ENCODE data around the gene SLC29A4.

SLC29A4 gene

DNA sequence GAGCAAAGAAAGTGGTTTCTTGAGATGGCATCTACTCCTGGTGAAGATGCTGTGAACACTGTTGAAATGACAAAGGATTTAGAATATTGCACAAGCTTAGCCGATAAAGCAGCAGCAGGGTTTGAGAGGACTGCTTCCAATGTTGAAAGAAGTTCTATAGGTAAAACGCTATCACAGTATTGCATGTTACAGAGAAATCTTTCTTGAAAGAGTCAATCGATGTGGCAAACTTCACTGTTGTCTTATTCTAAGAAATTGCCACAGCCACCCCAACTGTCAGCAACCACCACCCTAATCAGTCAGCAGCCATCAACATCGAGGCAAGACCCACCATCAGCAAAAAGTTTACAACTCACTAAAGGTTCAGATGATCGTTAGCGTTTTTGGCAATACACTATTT lies 59.9 kb downstream of the SLC29A4 start:
- Mint-ChIP-seq H3K27me3 (ENCODE audit: low read depth) (no peaks in the 10 kb centered on the region), H3K4me3 (no peak overlapping the region), H3K4me1 (ENCODE audit: low read depth) (peaks cover 3% of the 10 kb centered on the region), H3K9me3 (peaks cover 31% of the 10 kb centered on the region), H3K36me3 (ENCODE audit: low read depth) (peaks cover 69% of the 10 kb centered on the region), H3K27ac (no peak overlapping the region)
- DNase-seq (ENCODE audit: low spot score): no peak

DNA sequence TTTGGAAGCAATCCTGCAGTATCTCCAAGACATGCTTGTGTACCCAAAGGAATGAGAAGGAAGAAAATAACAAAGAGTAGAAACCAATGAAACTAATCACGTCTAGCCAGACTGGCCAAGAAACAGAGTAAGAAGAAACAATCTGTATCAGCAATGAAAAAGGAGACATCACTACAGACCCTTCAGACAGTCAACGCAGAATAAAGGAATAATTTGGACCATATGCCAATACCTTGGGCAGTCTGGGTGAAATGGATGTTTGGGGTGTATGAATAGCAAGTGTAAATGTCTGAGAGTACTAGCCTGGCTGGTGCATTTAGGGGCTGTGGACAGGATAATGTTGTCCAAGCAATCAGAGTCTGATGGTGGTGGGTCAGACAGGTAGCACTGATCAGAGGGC lies 61.1 kb downstream of the SLC29A4 start:
- Mint-ChIP-seq H3K9me3 (peaks cover 25% of the 10 kb centered on the region), H3K27me3 (ENCODE audit: low read depth) (no peaks in the 10 kb centered on the region), H3K4me1 (ENCODE audit: low read depth) (peaks cover 3% of the 10 kb centered on the region), H3K27ac (no peak overlapping the region), H3K36me3 (ENCODE audit: low read depth) (peaks cover 59% of the 10 kb centered on the region), H3K4me3 (no peak overlapping the region)
- DNase-seq (ENCODE audit: low spot score): no peak

DNA sequence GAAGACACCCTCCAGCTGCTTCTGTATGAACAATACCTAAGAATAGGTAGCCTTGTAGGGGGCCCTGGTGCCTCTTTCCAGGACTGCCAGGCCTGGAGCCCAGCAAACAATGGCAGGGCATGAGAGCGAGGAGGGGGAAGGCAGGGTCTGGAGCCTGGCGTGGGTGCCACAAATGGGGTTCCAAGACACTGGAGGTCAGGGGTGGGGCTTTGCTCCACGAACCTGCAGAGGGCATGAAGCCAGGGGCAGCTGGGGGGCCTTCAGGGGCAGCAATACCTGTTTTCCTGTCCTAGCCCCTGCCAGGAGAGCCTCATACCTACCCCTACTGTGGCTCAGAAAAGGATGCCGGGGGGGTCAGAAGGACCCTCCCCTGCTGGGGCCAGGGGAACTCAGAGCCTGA lies 61.6 kb downstream of the SLC29A4 start:
- H3K27me3 Mint-ChIP-seq (ENCODE audit: low read depth): no peaks in the 10 kb centered on the region
- H3K4me3 Mint-ChIP-seq: no peak overlapping the region
- H3K36me3 Mint-ChIP-seq (ENCODE audit: low read depth): peaks cover 57% of the 10 kb centered on the region
- no peak for DNase-seq (ENCODE audit: low spot score)
- peaks cover 25% of the 10 kb centered on the region for H3K9me3 Mint-ChIP-seq
- H3K4me1 Mint-ChIP-seq (ENCODE audit: low read depth): peaks cover 3% of the 10 kb centered on the region
- no peak overlapping the region for H3K27ac Mint-ChIP-seq

DNA sequence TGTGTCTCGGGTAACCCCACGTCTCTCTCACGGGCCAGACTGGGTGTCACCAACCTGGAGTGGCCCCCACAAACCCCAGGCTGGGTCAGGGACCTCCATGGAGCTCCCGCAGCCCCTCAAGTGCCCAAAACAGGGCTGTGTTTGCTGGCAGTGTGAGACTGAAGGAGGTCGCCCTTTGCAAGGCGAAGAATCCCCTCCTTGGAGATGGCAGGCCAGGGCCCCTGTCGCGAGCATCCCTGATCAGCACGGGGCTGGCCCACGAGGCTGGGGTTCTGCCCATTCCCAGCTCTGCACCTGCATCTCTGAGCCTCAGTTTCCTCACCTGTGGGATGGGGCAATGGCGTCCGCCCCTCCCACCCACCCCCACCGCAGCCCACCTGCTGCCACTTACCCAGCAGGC lies 62.4 kb downstream of the SLC29A4 start:
- Mint-ChIP-seq H3K27ac (no peak overlapping the region), H3K9me3 (peaks cover 25% of the 10 kb centered on the region), H3K36me3 (ENCODE audit: low read depth) (peaks cover 53% of the 10 kb centered on the region), H3K27me3 (ENCODE audit: low read depth) (no peaks in the 10 kb centered on the region), H3K4me3 (no peak overlapping the region), H3K4me1 (ENCODE audit: low read depth) (no peaks in the 10 kb centered on the region)
- no peak for DNase-seq (ENCODE audit: low spot score)

DNA sequence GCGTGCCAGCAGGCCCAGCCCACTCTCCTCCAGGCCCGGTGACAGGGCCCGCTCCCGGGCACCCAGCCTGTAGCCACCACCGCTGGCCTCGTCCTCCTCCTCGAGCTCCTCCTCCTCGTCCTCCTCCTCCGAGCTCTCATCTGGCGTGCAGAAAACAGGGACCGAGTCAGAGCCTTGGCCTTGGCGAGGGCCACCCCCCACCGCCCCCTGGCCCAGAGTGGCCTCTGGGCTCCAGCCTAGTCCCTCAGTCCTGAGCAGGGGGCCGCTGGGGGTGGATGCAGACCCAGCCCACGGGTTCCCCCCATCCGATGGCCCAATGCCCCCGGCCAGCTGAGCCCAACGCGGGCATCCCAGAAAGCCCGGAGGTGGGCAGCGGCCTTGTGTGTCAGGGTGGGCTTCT lies 62.9 kb downstream of the SLC29A4 start:
- H3K9me3 Mint-ChIP-seq: peaks cover 25% of the 10 kb centered on the region
- peaks cover 50% of the 10 kb centered on the region for H3K36me3 Mint-ChIP-seq (ENCODE audit: low read depth)
- DNase-seq (ENCODE audit: low spot score): no peak

DNA sequence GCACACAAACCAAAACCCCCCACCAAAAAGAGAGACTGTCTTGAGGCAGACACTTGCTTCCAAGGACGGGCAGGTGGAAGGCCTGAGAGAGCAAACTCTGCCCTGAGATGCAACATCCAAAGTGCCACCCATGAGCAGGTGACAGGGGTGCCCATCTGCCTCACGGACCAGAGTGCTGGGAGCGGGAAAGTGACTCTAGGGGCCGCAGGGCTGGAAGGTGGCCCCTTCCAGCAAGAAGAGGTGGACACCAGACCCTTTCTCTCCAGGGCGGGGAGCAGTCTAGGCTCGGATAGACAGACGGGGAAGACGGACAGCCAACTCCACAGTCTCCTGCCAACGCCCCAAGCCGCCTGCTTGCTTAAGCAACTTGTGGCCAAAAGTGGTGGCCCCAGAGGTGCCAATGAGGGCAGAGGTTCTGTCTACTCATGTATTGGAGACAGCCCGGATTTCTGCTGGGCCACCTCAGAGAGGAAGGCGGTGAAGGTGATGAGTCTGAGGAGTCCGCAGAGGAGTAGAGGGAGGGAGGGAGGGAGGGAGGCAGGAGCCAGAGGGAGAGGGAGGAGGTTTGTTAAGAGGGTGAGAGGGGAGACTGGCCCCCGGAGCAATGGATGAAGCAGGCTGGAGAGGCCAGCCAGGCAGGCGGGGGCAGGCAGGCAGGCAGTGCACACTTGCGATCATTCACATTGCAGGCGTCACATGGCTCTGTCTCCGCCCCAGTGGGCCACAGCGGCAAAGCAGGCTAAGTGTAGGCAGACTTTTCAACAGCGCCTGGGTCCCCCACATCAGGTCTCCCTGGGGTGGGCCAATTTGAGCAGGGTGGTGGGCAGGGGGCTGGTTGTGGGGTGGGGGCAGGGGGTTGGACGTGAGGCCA lies 65.6 kb downstream of the SLC29A4 start:
- Mint-ChIP-seq H3K27ac (no peak overlapping the region), H3K4me1 (ENCODE audit: low read depth) (no peaks in the 10 kb centered on the region), H3K36me3 (ENCODE audit: low read depth) (peaks cover 40% of the 10 kb centered on the region)

More for the DNA sequence above, 62.9 kb downstream of the SLC29A4 start:
- Mint-ChIP-seq H3K4me3 (no peak overlapping the region), H3K4me1 (ENCODE audit: low read depth) (no peaks in the 10 kb centered on the region), H3K27ac (no peak overlapping the region), H3K27me3 (ENCODE audit: low read depth) (no peaks in the 10 kb centered on the region)

DNA sequence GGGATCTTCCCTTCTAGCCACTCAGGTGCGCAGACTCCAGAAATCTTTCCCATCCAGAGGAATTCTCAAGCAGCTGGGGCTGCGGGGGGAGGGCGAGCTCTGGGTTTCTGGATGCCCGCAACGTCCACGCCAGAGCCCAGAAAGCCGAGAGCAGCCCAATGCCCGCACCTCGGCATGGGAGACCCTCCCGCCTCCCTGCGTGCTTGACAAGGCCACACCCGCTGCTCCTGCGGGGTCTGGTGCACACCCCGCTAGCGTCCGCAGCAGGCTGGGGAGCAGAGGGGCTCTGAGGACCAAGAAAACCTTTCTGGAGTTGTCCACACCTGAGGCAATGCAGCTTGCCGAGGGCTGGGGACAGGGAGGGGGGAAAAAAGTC lies 66.2 kb downstream of the SLC29A4 start:
- Mint-ChIP-seq H3K4me3 (no peak overlapping the region), H3K4me1 (ENCODE audit: low read depth) (no peaks in the 10 kb centered on the region), H3K27ac (no peak overlapping the region), H3K9me3 (peaks cover 7% of the 10 kb centered on the region), H3K36me3 (ENCODE audit: low read depth) (peaks cover 34% of the 10 kb centered on the region), H3K27me3 (ENCODE audit: low read depth) (no peaks in the 10 kb centered on the region)
- no peak for DNase-seq (ENCODE audit: low spot score)

More for the DNA sequence above, 65.6 kb downstream of the SLC29A4 start:
- Mint-ChIP-seq H3K27me3 (ENCODE audit: low read depth) (no peaks in the 10 kb centered on the region), H3K9me3 (peaks cover 12% of the 10 kb centered on the region), H3K4me3 (no peak overlapping the region)
- no peak for DNase-seq (ENCODE audit: low spot score)

DNA sequence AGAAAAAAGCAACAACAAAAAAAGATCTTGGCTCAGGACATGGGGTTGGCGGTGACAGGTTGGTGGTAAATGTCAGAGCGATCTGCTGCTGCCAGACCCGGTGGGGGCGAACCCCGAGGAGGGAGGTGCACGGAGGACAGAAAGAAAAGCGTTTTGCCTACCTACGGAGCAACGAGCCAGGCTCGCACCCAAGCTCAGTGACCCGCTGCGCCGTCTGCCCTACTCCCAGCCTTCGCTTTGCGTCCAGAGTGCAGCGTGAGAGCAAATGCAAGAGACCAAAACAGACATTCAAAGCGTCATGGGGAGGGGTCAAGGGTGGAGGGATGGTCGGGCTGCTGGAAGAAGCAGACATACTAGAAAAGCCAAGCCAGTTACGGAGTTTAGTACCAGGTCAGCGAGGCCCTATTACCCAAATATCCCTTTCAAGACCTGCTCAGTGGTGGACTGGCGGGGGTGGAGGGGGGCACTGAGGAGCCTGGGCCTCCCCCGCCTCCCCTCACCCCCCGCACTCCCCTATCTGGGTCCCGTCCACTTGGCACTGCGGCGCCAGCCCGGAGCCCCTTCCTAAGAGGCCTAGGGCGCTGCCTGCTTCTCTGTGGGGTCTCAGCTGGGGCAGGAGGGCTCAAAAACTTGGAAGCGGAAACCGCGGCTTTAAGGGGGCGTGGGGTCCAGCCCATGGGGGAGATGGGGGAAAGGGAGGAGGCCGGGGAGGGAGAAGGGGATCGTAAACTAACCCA lies 66.9 kb downstream of the SLC29A4 start:
- H3K27ac Mint-ChIP-seq: no peak overlapping the region
- no peaks in the 10 kb centered on the region for H3K27me3 Mint-ChIP-seq (ENCODE audit: low read depth)
- H3K4me1 Mint-ChIP-seq (ENCODE audit: low read depth): peaks cover 5% of the 10 kb centered on the region
- H3K4me3 Mint-ChIP-seq: no peak overlapping the region
- no peak for DNase-seq (ENCODE audit: low spot score)
- H3K36me3 Mint-ChIP-seq (ENCODE audit: low read depth): peaks cover 33% of the 10 kb centered on the region
- peaks cover 3% of the 10 kb centered on the region for H3K9me3 Mint-ChIP-seq

DNA sequence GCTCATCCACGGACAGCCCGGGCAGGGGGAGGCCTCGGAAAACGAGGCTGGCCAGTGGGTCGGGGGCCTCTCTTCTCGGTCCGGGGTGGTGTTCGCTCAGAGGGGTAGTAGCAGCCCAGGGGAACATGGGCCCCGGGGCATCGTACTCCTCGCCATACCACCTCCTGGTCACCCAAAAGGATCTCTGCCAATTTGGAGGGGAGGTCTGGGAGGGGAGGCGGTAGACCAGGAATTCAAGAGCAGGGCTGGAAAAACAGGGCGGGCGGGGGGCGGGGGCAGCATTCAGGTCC lies 67.4 kb downstream of the SLC29A4 start:
- DNase-seq (ENCODE audit: low spot score): no peak
- Mint-ChIP-seq H3K4me3 (no peak overlapping the region), H3K27me3 (ENCODE audit: low read depth) (no peaks in the 10 kb centered on the region), H3K9me3 (no peaks in the 10 kb centered on the region), H3K4me1 (ENCODE audit: low read depth) (peaks cover 9% of the 10 kb centered on the region), H3K36me3 (ENCODE audit: low read depth) (peaks cover 33% of the 10 kb centered on the region), H3K27ac (no peak overlapping the region)

DNA sequence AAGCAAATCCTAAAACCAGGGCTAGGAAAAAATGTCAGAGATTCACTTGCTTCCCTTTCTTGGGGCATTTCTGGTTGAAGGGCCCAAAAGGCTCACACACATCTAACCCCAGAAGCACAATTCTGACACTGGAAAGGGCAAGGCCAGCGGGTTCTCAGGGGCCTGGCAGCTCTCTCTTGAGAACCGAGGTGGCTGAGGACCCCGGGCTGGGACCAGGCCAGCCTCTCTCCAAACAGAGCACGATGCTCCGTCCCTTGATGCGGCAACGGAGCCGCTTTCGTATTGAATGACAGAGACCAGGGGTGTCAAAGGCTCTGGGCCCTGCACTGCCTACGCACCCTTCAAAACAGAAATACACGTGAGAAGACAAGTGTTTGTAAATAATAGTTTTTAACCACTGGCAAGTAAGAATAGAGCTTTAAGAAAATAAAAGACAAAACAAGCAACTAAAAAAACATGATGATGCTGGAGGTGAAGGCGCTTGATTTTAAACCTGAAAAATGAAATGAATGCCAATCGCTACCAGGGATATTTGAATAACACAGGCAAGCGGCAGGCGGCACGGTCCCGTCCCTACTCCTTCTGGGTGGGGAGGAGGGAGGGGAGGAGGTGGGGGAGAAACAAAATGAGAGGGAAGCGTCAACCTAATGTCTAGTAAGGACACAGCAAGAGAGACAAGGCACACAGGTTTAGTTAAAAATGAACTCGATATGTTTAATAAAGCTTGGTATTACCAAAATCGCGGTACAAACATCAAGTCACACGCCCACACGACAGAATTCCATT lies 68.0 kb downstream of the SLC29A4 start:
- Mint-ChIP-seq H3K27ac (no peak overlapping the region), H3K9me3 (no peaks in the 10 kb centered on the region), H3K4me3 (no peak overlapping the region), H3K27me3 (ENCODE audit: low read depth) (no peaks in the 10 kb centered on the region), H3K36me3 (ENCODE audit: low read depth) (peaks cover 35% of the 10 kb centered on the region), H3K4me1 (ENCODE audit: low read depth) (peaks cover 11% of the 10 kb centered on the region)
- no peak for DNase-seq (ENCODE audit: low spot score)

DNA sequence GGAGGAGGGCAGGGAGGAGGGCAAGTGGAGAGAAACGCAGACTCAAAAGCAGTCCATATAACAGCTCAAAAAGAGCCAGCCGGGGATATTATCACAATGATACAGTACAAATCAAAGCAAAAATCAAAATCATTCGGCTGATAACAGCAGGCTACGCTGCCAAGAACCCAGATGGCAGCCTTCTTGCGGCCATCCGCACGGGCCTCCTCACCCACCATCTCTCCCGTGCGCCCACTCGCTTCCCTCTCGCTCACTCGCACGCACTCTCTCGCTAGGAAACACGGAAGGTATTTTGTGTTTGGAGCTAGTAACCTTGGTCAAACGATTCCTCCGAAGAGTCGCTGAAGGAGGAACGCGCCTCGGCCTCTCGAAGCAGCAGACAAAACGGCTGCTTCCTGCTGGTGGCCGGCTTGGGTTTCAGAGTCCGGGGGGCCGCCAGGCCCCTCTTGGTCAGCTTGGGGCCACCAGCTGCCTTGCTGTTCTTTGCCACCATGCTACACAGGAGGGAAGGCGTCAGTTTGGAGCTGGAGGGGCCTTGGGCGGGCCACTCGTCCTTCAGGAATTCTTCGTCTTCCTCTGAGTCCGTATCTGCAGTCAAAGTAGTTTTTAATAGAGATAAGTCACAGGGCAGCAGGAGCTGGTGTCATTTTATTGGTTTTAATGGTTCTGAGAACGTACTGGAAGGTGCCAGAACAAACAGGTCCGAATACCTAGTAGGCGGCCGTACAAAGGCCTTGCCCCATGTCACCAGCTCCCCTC lies 68.9 kb downstream of the SLC29A4 start:
- peaks cover 38% of the 10 kb centered on the region for H3K36me3 Mint-ChIP-seq (ENCODE audit: low read depth)

DNA sequence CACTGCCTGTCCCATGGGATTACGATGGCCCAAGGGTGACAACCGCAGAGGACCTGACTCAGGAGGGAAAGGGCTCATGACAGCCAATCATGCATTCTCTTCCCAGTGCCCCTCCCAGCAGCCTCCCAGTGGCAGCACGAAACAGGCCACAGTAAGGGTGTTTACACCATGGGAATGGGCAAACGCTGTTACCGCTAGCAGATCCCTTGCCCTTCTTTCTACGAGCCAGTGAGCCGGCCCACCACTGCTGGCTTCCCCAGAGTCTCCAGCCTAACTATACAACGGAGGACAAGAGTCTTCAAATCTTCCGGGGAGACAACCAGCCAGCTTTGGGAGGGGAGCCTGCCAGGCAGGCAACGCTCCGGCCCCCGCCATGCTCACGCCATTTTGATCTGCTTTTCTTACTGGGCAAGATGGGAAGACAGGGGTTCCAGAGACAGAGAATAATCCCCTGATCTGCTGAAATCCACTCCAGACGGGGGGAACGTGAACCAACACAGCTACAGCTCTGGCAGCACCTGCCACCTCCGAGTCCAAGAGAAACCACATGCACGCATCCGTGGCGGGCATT lies 69.8 kb downstream of the SLC29A4 start:
- H3K27me3 Mint-ChIP-seq (ENCODE audit: low read depth): no peaks in the 10 kb centered on the region
- H3K27ac Mint-ChIP-seq: no peak overlapping the region
- H3K36me3 Mint-ChIP-seq (ENCODE audit: low read depth): peaks cover 42% of the 10 kb centered on the region
- no peaks in the 10 kb centered on the region for H3K9me3 Mint-ChIP-seq
- no peak overlapping the region for H3K4me3 Mint-ChIP-seq
- DNase-seq (ENCODE audit: low spot score): no peak
- H3K4me1 Mint-ChIP-seq (ENCODE audit: low read depth): peaks cover 11% of the 10 kb centered on the region

More for the DNA sequence above, 68.9 kb downstream of the SLC29A4 start:
- H3K27me3 Mint-ChIP-seq (ENCODE audit: low read depth): no peaks in the 10 kb centered on the region
- DNase-seq (ENCODE audit: low spot score): no peak
- no peak overlapping the region for H3K4me3 Mint-ChIP-seq
- peaks cover 11% of the 10 kb centered on the region for H3K4me1 Mint-ChIP-seq (ENCODE audit: low read depth)
- H3K9me3 Mint-ChIP-seq: no peaks in the 10 kb centered on the region
- H3K27ac Mint-ChIP-seq: no peak overlapping the region

DNA sequence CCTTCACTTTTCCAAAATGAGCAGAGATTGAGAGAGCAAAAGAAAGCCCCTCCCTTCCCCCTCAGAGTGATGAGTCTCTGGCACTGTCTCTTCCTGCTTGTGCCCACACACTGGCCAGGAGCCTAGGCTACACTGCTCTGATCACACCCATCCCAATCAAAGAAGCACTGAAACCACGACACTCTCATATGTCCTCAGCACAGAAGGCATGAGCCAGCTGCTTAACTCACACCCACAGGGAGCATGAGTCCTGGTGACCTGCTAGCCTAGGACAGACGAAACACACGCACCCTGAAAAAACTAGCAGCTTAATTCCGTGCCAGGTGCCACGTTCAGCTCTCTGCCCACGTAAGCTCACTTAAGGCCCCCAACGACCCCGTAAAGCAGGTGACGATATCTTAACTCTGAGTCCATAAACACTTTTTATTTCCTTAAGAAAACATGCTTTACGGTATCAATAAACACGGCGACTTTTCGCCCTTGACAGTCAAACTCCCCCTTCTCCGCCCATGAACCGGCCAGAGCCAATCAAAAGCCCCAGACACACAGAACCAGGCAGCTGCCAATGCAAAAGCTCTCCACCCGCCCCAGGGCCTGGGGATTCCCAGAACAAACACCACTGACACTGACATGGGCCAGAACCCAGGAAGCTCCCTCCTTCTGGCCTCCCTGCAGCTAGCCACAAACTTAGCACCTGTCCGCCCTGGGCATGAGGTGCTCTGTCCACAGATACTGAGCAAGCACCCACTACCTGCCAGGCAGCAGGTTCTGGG lies 71.9 kb downstream of the SLC29A4 start:
- Mint-ChIP-seq H3K9me3 (no peaks in the 10 kb centered on the region), H3K27me3 (ENCODE audit: low read depth) (no peaks in the 10 kb centered on the region), H3K4me3 (no peak overlapping the region), H3K36me3 (ENCODE audit: low read depth) (peaks cover 51% of the 10 kb centered on the region), H3K27ac (no peak overlapping the region), H3K4me1 (ENCODE audit: low read depth) (peaks cover 12% of the 10 kb centered on the region)
- DNase-seq (ENCODE audit: low spot score): no peak
